SJCRH30 (cell line): ENCODE data around the gene ADAD2. TPM values are rescaled to one million over a fixed set of nuclear protein-coding genes. Genes with fewer than 3 reads are reported as not detected.
A peak's percentile ranks its signal among the peaks of the same experiment; 100 is the strongest.

Source experiments
- DNase-seq, 2 experiments: peaks; one replicate each; pipeline ENCODE4 v3.0.0-alpha.2; 2015 to 2020
- H3K27ac ChIP-seq: fragments of 250-450 bp; sonication (Bioruptor Pico); 2 replicates; pipeline ENCODE4 v1.5.1; 2020; ENCODE audit warnings: mild to moderate bottlenecking, moderate library complexity
- H3K27me3 ChIP-seq: fragments of 250-450 bp; sonication (Bioruptor Pico); 2 replicates; pipeline ENCODE4 v1.5.1; 2020; ENCODE audit warnings: mild to moderate bottlenecking, moderate library complexity
- H3K36me3 ChIP-seq: fragments of 250-450 bp; sonication (Bioruptor Pico); 2 replicates; pipeline ENCODE4 v1.5.1; 2020; ENCODE audit warnings: mild to moderate bottlenecking, moderate library complexity
- H3K4me1 ChIP-seq: fragments of 250-450 bp; sonication (Bioruptor Pico); 2 replicates; pipeline ENCODE4 v1.5.1; 2020; ENCODE audit warnings: mild to moderate bottlenecking, moderate library complexity
- H3K4me3 ChIP-seq: fragments of 250-450 bp; sonication (Bioruptor Pico); 2 replicates; pipeline ENCODE4 v1.5.1; 2020; ENCODE audit warnings: mild to moderate bottlenecking, moderate library complexity
- H3K9me3 ChIP-seq: fragments of 250-450 bp; sonication (Bioruptor Pico); replicated peaks from 2 replicates; pipeline ENCODE4 v1.5.1; 2020; ENCODE audit warnings: mild to moderate bottlenecking, moderate library complexity
- total RNA-seq: library from RNA; depleted of rRNA; stranded (reverse); fragments of >200 nt; shearing (Covaris generic); gene quantifications from 2 replicates; pipeline ENCODE4 v1.2.3, GENCODE V29; 2014

ADAD2 gene
- total RNA-seq, 1 experiment from 2014 or later = 0.22 TPM

DNA sequence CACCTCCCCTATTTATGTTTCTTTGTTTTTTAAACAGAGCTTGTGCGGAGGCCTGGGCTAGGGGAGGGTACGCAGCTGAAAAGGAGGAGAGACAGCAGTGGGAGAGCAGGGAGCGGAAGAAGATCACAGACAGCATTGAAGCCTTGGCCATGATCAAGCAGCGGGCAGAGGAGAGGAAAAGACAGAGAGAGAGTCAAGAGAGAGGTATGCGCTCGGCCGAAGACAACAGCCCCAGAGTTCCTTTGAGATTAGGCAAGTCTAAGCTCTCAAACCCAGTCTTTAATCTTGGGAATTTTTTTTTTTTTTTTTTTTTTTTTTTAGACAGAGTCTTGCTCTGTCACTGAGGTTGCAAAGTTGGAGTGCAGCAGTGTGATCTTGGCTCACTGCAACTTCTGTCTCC, 25.2 kb upstream of the ADAD2 start:
- H3K9me3 ChIP-seq = no peaks in the 10 kb centered on the region
- no peaks in the 10 kb centered on the region for H3K36me3 ChIP-seq
- H3K4me1 ChIP-seq = no peaks in the 10 kb centered on the region
- DNase-seq = no peak
- no peak overlapping the region for H3K27ac ChIP-seq
- no peaks in the 10 kb centered on the region for H3K27me3 ChIP-seq
- no peak overlapping the region for H3K4me3 ChIP-seq

- Histone ChIP-seq H3K36me3 (no peaks in the 10 kb centered on the region), H3K4me3 (no peak overlapping the region), H3K27ac (no peak overlapping the region), H3K4me1 (no peaks in the 10 kb centered on the region), H3K27me3 (no peaks in the 10 kb centered on the region), H3K9me3 (no peaks in the 10 kb centered on the region)
- DNase-seq = no peak
Measured at GRCh38 chr16:84166796-84167695, 23.9 kb upstream of the ADAD2 start.

DNA sequence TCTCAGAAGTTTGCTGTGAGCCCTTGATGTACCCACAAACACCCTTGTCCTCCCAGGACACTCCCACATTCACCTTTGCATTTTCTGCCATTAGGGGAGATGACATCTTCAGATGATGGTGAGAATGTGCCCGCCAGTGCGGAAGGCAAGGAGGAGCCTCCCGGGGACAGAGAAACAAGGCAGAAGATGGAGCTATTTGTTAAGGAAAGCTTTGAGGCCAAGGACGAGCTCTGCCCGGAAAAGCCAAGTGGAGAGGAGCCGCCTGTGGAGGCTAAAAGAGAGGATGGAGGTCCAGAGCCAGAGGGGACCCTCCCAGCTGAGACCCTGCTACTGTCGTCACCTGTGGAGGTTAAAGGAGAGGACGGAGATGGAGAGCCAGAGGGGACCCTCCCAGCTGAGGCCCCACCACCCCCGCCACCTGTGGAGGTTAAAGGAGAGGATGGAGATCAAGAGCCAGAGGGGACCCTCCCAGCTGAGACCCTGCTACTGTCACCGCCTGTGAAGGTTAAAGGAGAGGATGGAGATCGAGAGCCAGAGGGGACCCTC, 21.1 kb upstream of the ADAD2 start:
- Histone ChIP-seq H3K36me3 (no peaks in the 10 kb centered on the region), H3K27ac (no peak overlapping the region), H3K4me3 (no peak overlapping the region), H3K4me1 (no peaks in the 10 kb centered on the region), H3K9me3 (no peaks in the 10 kb centered on the region), H3K27me3 (no peaks in the 10 kb centered on the region)
- DNase-seq = no peak

- no peak for DNase-seq
Measured at GRCh38 chr16:84174396-84174795, 16.6 kb upstream of the ADAD2 start.

GRCh38 chr16:84175350-84176081, 15.4 kb upstream of the ADAD2 start:
- H3K27me3 ChIP-seq = no peaks in the 10 kb centered on the region

More at GRCh38 chr16:84174396-84174795, 16.6 kb upstream of the ADAD2 start:
- H3K36me3 ChIP-seq = peaks cover 3% of the 10 kb centered on the region; the same call in 1 of the 2 replicates
- no peaks in the 10 kb centered on the region for H3K27me3 ChIP-seq
- H3K4me1 ChIP-seq = no peaks in the 10 kb centered on the region
- H3K9me3 ChIP-seq = no peaks in the 10 kb centered on the region
- no peak overlapping the region for H3K4me3 ChIP-seq
- no peak overlapping the region for H3K27ac ChIP-seq

DNA sequence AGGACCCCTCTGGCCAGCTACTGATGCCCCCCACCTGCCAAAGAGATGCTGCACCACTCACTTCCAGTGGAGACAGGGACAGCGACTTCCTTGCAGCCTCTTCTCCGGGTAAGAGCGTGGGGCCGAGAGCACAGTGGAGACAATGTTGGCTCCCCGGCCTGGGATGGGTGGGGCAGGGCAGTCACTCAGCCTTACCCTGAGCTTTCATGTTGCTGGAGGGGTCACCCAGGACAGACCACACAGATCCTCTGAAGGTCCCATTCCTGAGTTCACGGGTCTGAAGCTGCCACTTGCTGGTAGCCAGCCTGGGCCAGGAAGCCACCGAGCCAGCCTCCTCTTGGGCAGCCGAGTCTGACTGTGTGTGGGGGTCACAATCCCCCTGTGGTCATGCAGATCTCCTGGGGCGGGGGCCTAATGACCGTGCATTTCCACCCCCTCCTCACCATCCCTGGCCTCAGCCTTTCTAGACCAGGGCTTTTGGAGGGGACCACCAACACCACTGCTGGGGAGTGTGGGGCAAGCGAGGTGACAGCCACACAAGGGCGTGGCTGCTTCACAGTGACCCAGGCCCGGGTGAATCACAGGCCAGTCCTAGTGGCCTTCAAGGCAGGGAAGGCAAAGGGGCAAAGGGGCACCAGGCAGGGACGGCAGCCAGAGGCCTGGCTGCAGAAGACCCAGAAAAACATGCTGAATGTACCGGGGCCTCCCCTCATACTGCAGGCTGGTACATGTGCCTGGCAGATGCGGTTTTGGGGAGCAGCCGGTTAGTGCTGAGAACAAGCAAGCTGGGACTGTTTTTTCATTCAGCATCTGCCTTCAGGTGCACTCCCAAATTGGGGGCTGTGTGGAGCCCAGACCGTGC, 14.5 kb upstream of the ADAD2 start:
- no peak for DNase-seq
- no peaks in the 10 kb centered on the region for H3K4me1 ChIP-seq
- H3K27me3 ChIP-seq = no peaks in the 10 kb centered on the region
- no peak overlapping the region for H3K27ac ChIP-seq
- peaks cover 3% of the 10 kb centered on the region; the same call in 1 of the 2 replicates for H3K36me3 ChIP-seq
- no peaks in the 10 kb centered on the region for H3K9me3 ChIP-seq
- no peak overlapping the region for H3K4me3 ChIP-seq

More at GRCh38 chr16:84175350-84176081, 15.4 kb upstream of the ADAD2 start:
- no peaks in the 10 kb centered on the region for H3K9me3 ChIP-seq
- H3K4me1 ChIP-seq = no peaks in the 10 kb centered on the region
- no peak overlapping the region for H3K27ac ChIP-seq
- H3K36me3 ChIP-seq = peaks cover 3% of the 10 kb centered on the region; the same call in 1 of the 2 replicates
- peak; percentile 48 to 71 for DNase-seq
- no peak overlapping the region for H3K4me3 ChIP-seq

DNA sequence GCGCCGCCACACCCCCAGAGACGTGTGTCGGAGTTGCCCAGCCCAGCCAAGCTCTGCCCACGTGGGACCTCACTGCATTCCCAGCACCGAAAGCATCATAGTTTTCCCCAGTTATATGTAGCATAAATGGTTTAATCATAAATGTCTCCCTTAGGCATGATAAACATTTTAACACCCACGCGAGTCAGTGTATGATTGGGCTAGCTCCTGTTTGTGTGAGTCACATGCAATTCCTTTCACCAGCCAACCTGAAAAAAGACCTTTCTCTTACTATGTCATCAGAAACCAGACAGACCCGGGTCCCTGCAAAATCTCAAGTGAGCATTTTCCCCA, 13.2 kb upstream of the ADAD2 start:
- Histone ChIP-seq H3K9me3 (no peaks in the 10 kb centered on the region), H3K27ac (no peak overlapping the region), H3K36me3 (peaks cover 3% of the 10 kb centered on the region; the same call in 1 of the 2 replicates), H3K4me3 (no peak overlapping the region), H3K27me3 (no peaks in the 10 kb centered on the region), H3K4me1 (no peaks in the 10 kb centered on the region)
- no peak for DNase-seq

- Histone ChIP-seq H3K27me3 (no peaks in the 10 kb centered on the region), H3K4me1 (no peaks in the 10 kb centered on the region), H3K9me3 (no peaks in the 10 kb centered on the region), H3K27ac (no peak overlapping the region), H3K36me3 (peaks cover 3% of the 10 kb centered on the region; the same call in 1 of the 2 replicates), H3K4me3 (no peak overlapping the region)
- no peak for DNase-seq
Measured at GRCh38 chr16:84178146-84178765, 12.7 kb upstream of the ADAD2 start.

DNA sequence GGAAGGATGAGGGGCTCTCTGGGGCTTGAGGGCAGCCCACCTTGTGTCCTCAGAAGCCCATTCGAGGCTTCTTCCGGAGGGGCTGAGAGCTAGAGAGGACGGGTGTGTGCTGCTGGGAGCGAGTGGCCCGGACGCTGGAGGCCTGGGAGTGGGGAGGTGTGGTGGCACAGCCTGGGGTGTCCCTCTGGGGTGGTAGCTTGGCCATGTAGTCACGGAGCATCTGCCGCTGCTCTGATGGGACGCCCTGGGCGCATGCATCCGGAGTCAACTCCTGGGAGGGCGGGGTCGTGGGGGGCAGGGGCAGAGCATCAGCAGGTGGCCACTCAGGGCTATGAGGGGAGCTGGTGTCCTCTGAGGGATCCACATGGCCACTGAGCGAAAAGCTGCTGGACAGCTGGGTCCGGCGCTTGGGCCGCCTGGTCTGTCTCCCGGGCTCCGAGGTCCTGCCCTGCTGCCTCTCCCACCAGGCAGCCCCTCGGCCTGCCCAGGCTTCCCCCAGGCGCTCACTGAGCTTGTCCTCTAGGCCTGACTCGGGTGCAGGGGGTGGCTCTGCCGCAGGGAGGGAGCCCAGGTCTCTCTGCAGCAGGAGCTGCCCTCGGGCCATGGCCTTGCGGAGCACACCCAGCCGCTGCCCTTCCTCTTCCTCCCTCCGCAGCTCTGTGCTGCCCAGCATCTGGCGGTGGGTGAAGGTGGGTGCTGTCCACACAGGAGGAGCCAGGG, 11.9 kb upstream of the ADAD2 start:
- no peaks in the 10 kb centered on the region for H3K4me1 ChIP-seq
- DNase-seq = no peak
- no peaks in the 10 kb centered on the region for H3K9me3 ChIP-seq
- no peaks in the 10 kb centered on the region for H3K27me3 ChIP-seq
- H3K36me3 ChIP-seq = peaks cover 3% of the 10 kb centered on the region; the same call in 1 of the 2 replicates
- no peak overlapping the region for H3K27ac ChIP-seq
- H3K4me3 ChIP-seq = no peak overlapping the region

- DNase-seq = no peak
- Histone ChIP-seq H3K36me3 (peaks cover 3% of the 10 kb centered on the region; the same call in 1 of the 2 replicates), H3K4me3 (no peak overlapping the region), H3K4me1 (no peaks in the 10 kb centered on the region), H3K27ac (no peak overlapping the region), H3K9me3 (no peaks in the 10 kb centered on the region), H3K27me3 (no peaks in the 10 kb centered on the region)
Measured at GRCh38 chr16:84179612-84180320, 11.2 kb upstream of the ADAD2 start.

GRCh38 chr16:84180519-84181140, 10.3 kb upstream of the ADAD2 start:
- no peak overlapping the region for H3K4me3 ChIP-seq
- no peak for DNase-seq
- H3K9me3 ChIP-seq = no peaks in the 10 kb centered on the region
- H3K27me3 ChIP-seq = no peaks in the 10 kb centered on the region
- peaks cover 3% of the 10 kb centered on the region; the same call in 1 of the 2 replicates for H3K36me3 ChIP-seq
- no peaks in the 10 kb centered on the region for H3K4me1 ChIP-seq
- no peak overlapping the region for H3K27ac ChIP-seq

- no peak for DNase-seq
- H3K4me3 ChIP-seq = no peak overlapping the region
- H3K4me1 ChIP-seq = no peaks in the 10 kb centered on the region
- H3K27me3 ChIP-seq = no peaks in the 10 kb centered on the region
- no peaks in the 10 kb centered on the region for H3K9me3 ChIP-seq
- H3K36me3 ChIP-seq = peaks cover 3% of the 10 kb centered on the region; the same call in 1 of the 2 replicates
- no peak overlapping the region for H3K27ac ChIP-seq
Measured at GRCh38 chr16:84181144-84181915, 9.6 kb upstream of the ADAD2 start.
